ENCODE measurements around the gene ST3GAL3.
A peak's percentile ranks its signal among the peaks of the same experiment; 100 is the strongest.

ST3GAL3 gene

GRCh38 chr1:43930168-43930948 lies 223.0 kb downstream of the ST3GAL3 start (continued):
- TF ChIP-seq ZNF362 (tag by site-specific recombination; IDR thresholded peaks at IDR 0.05): no peak
- no peak for TF ChIP-seq ZNF175 (tag by site-specific recombination; IDR thresholded peaks at IDR 0.05)
- TF ChIP-seq SCRT2 (tag by site-specific recombination; IDR thresholded peaks at IDR 0.05): peak; percentile 44; the same call in 1 of the 2 replicates
- TF ChIP-seq ZNF132 (tag by site-specific recombination; IDR thresholded peaks at IDR 0.05; ENCODE audit: borderline replicate concordance): no peak
- TF ChIP-seq ZNF148 (tag by site-specific recombination; IDR thresholded peaks at IDR 0.05; ENCODE audit: borderline replicate concordance): no peak
- no peak for TF ChIP-seq ZNF274 (IDR thresholded peaks at IDR 0.05; ENCODE audit: low read length)
- no peak for TF ChIP-seq ZNF274 (tag by site-specific recombination; IDR thresholded peaks at IDR 0.05; ENCODE audit: borderline replicate concordance)
- no peak for TF ChIP-seq ZSCAN23 (tag by site-specific recombination; IDR thresholded peaks at IDR 0.05)
- TF ChIP-seq, protein P1, sequence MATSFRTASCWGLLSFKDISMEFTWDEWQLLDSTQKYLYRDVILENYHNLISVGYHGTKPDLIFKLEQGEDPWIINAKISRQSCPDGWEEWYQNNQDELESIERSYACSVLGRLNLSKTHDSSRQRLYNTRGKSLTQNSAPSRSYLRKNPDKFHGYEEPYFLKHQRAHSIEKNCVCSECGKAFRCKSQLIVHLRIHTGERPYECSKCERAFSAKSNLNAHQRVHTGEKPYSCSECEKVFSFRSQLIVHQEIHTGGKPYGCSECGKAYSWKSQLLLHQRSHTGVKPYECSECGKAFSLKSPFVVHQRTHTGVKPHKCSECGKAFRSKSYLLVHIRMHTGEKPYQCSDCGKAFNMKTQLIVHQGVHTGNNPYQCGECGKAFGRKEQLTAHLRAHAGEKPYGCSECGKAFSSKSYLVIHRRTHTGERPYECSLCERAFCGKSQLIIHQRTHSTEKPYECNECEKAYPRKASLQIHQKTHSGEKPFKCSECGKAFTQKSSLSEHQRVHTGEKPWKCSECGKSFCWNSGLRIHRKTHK (tag by site-specific recombination; IDR thresholded peaks at IDR 0.05): no peak
- no peak for TF ChIP-seq GLIS2 (tag by site-specific recombination; IDR thresholded peaks at IDR 0.05)
- no peak for TF ChIP-seq AEBP2 (tag by site-specific recombination; IDR thresholded peaks at IDR 0.05; ENCODE audit: borderline replicate concordance)
- TF ChIP-seq, protein P2, sequence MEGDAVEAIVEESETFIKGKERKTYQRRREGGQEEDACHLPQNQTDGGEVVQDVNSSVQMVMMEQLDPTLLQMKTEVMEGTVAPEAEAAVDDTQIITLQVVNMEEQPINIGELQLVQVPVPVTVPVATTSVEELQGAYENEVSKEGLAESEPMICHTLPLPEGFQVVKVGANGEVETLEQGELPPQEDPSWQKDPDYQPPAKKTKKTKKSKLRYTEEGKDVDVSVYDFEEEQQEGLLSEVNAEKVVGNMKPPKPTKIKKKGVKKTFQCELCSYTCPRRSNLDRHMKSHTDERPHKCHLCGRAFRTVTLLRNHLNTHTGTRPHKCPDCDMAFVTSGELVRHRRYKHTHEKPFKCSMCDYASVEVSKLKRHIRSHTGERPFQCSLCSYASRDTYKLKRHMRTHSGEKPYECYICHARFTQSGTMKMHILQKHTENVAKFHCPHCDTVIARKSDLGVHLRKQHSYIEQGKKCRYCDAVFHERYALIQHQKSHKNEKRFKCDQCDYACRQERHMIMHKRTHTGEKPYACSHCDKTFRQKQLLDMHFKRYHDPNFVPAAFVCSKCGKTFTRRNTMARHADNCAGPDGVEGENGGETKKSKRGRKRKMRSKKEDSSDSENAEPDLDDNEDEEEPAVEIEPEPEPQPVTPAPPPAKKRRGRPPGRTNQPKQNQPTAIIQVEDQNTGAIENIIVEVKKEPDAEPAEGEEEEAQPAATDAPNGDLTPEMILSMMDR (tag by site-specific recombination; IDR thresholded peaks at IDR 0.05): peak; percentile 56; the same call in 1 of the 2 replicates
- TF ChIP-seq ZNF280D (tag by site-specific recombination; IDR thresholded peaks at IDR 0.05): no peak
- TF ChIP-seq ZBTB20 (tag by site-specific recombination; IDR thresholded peaks at IDR 0.05): no peak
- peak; percentile 36; the same call in 1 of the 2 replicates for TF ChIP-seq GLIS1 (tag by site-specific recombination; IDR thresholded peaks at IDR 0.05)
- no peak for TF ChIP-seq ZXDB (tag by site-specific recombination; IDR thresholded peaks at IDR 0.05)
- TF ChIP-seq, protein P3, sequence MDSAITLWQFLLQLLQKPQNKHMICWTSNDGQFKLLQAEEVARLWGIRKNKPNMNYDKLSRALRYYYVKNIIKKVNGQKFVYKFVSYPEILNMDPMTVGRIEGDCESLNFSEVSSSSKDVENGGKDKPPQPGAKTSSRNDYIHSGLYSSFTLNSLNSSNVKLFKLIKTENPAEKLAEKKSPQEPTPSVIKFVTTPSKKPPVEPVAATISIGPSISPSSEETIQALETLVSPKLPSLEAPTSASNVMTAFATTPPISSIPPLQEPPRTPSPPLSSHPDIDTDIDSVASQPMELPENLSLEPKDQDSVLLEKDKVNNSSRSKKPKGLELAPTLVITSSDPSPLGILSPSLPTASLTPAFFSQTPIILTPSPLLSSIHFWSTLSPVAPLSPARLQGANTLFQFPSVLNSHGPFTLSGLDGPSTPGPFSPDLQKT (IDR thresholded peaks at IDR 0.05; ENCODE audit: borderline replicate concordance, low read depth, low read length): no peak
